Stimulated activated CD4-positive, alpha-beta T cell treated with anti-CD3 and anti-CD28 coated beads, TNF-alpha, amount 100 ng/mL, for 24 hours (primary cell): ENCODE measurements around the gene POLE.

Experiments used
- DNase-seq, 3 experiments: peaks; one replicate each; pipeline ENCODE4 v3.0.0-alpha.2; 2020; ENCODE audit warnings: low read depth in 3 of 3

Gene POLE

DNA sequence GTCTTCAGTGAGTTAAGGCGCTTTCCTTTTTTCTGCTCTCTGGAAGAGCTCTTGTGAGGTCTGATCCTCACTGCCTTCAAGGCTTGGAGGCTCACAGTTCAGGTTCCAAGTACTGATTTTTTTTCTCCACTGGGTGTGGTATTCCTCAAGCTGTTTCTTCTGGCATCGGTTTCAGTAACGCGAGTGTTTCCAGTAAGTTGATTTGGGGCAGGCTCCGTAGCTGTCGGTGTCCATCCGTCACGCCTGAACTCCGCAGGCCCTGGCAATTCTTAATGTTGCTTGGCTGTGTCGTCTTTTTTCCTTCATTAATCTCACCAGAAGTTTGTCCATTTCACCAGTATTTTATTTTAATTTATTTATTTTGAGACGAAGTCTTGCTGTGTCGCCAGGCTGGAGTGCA lies 107.4 kb downstream of the POLE start:
- DNase-seq: no peak

DNA sequence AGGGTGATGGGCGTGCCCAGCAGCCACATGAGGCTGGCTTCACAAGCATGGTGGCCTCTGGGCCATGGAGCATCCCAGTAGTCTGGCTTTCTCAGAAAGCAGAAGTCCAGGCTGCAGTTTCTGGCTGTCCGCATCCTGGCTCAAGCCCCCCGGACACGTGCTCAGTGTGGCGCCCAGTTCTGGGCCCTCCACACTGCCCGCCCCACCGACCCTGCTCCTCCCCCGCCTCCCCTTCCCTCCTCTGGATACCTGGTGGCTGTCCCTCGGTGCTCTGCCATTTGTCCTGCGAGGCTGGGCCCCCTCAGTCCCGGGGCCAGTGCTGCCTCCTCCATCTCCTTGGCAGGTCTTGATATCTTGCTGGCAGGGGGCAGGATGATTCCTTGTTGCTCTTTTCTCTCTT lies 108.3 kb downstream of the POLE start:
- no peak for DNase-seq

DNA sequence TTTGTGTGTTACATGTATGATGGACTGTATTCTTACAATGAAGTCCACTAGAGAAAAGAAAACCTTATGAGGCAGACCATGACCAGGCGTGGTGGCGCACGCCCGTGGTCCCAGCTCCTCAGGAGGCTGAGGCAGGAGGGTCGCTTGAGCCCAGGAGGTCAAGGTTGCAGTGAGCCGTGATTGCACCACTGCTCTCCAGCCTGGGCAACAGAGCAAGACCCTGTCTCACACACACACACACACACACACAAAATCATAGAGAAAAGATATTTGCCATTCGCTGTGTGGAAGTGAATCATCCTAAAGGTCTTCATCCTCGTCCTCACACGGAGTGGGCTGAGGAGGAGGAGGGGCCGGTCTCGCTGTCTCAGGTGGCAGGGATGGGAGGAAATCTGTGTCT lies 109.0 kb downstream of the POLE start:
- DNase-seq: no peak

DNA sequence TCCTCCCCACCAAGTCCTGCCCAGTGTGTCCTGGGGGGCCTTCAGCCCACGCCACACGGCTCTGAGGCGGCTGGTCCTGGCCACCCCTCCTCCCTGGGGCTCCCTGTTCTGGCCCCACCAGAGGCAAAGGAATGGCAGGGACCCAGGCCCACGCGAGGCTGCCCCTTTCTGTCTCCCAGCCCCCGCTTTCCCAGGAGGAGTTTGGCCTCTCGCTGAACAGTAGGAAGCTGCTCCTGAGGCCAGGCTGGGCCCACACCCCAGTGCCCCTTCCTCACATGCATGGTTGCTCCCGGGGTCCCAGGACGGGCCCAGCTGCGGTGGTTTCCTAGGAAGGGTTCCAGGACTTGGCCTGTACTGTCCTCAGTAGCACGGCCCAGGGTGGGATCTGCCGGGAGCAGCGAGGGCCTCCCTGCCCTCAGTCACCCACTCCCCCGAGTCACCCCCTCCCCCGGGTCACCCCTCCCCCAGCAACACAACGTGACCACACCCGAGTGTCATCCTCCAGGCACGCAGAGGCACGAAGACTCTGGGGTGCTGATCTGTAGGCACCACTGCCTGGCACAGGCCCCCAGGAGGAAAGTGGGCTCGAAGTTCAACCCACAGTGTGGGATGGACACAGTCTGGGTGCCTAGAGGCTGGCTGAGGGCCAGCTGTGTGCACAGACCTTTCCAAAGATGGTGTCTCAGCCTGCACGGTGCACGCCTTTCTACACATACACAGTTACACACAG lies 109.8 kb downstream of the POLE start:
- DNase-seq: no peak

DNA sequence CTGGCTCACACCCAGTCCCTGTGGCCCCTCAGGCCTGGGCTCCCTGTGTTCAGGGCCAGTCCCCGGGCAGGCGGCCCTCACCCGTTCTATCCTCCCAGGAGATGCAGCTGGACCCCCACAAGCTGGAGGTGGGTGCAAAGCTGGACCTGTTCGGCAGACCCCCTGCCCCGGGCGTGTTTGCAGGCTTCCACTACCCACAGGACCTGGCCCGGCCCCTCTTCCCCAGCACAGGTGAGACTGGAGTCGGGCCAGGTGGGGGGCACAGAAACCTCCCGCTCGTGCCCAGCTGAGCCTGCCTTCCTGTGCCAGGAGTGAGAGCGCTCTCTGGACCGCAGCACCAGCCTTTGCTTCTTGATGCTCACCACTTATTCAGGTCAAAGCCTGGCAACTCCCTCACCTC lies 110.4 kb downstream of the POLE start:
- DNase-seq: no peak

DNA sequence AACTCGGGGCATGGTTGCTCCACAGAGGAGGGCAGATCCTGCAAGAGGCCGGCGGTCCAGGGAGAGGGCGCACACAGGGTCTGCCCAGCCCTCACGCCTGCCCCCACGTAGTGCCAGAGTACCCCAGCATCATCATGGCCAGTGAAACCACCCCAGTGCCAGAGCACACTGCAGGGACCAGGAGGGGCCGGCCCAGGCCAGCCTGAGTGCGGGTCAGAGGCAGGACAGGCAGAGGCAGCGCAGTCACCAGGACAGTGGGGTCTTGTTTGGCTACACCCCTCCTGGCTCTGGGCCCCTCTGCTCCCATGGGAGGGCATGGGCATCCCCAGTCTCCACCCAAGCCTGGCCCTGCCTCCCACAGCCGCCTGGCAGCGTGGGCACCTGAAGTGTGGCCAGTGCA lies 111.5 kb downstream of the POLE start:
- no peak for DNase-seq

DNA sequence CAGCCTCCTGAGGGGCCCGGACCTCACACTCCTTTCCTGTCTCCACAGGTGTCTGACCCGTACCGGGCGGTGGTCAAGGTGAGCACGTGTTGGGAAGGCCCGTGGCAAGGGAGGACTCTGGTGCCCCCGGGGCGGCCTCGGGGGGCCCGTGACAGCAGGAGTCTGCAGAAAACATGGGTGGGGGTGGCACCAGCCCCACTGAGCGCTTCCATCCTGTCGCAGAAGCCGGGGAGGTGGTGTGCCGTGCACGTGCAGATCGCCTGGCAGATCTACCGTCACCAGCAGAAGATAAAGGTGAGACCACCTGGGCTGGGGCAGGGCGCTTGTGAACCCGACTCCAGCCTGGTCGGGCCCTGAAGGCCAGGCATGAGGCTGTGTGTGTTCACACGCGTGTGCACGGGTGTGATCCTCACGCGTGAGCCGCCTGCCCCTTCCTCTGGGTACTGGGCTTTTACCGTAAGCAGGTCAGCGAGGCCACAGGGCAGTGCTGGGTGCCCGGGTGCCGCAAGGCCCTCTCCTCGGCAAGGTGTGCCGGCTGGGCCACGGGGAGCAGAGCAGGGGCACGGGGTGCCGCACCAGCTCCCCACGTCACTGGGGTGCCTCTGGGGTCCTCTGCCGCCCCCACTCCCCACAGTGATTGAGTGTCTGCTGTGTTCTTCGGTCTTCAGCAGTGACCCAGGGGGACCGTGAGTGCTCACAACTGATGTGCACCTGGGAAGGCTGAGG lies 112.7 kb downstream of the POLE start:
- DNase-seq: no peak
